ENCODE data around the gene DOK5.

Gene DOK5

DNA sequence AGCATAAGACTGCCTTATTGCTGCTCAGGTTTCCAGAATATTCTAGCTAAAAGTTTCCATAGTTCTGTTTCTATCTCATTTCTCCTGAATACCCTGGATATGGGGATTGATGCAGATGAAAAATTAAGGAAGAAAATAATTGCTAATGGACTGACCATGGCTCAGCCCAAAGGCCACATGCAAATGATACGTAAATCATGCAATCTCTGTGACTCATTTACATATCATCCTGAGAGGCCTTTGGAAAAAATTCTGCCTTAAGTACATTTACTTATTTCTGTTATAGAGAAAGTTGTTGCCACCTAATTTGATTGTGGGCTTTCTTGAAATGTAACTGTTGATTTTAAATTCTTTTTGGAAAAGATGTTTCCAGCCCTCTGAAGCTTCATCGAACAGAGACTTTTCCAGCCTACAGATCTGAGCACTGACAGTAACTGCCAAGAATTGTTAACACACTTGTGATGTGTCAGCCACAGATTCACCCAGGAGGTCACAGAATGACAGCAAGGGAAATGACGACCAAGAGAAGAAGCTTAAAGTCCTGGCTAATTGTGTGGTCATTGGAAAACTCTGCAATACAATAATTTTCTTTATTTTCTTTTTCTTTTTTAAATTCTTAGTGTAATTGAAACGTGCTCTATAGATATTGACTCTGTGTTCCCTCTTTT is 174.8 kb downstream of the DOK5 start:
- no peak for DNase-seq

DNA sequence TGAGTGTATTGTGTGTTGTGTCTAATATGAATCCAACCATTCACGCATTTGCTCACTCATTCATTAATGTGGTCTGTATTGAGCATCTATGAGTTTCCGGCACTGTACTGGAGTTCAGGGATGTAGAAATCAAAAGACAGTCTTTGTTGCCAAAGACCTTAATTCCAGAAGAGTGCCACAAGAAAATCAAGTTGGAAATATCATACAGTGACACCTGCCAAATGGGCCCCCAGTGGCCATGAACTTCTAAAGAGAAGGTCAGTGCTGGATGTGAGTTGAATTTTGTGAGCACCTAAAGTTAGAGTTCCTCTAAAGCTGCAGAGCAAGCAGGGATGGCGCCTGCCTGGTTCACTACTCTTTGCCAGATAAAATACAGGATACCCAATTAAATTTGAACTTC is 175.9 kb downstream of the DOK5 start:
- DNase-seq: no peak

GRCh38 chr20:54654450-54654849 is 179.1 kb downstream of the DOK5 start:
- no peak for DNase-seq

- DNase-seq: no peak
These were observed 182.0 kb downstream of the DOK5 start for GRCh38 chr20:54657268-54657826.

DNA sequence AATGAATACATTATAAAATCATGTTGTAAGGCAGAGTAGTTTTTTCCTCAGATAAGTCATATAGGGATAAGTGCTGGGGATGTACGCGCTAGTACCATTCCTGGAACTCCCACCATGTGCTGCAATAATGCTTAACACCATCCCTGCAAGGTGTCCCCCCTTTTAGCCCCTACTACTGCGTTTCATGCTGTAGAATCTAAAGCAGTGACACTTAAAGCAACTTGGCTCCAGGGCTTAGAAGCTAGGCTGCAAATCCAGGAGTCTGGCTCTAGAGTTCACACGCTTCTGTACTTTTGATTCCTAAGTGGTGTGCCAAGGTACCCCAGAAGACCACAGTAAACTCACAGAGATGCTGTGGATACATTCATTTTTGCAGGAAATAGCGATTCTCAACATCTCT is 183.1 kb downstream of the DOK5 start:
- DNase-seq: no peak

GRCh38 chr20:54661265-54661664 is 185.9 kb downstream of the DOK5 start:
- DNase-seq: no peak

DNA sequence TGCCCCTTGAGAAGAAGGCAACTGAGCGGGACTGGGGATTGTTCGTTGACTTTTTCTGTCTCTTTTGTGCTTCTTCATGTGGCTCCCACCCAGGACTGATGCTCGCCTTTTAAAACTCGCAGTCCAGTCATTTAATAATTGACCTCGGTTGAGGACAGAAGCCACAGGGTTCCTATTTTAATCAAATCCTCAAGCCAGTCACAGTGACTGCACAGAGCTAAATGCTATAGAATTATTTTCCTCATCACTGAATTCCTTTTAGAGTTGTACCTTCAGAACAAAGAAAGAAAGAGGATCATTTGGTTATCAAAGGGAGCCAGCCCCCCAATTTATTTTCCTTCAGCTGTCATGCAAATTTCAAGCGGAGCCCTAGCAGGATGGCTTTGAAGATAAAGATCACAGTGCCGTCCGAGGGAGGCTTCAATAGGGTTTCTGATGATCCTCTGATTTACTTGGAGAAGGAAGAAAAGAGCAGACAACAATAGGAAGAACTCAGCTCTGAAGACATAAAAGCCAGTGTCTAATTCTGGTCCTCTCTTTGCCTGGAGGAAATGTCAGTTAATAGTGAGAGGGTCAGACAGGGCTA is 186.6 kb downstream of the DOK5 start:
- DNase-seq: no peak

DNA sequence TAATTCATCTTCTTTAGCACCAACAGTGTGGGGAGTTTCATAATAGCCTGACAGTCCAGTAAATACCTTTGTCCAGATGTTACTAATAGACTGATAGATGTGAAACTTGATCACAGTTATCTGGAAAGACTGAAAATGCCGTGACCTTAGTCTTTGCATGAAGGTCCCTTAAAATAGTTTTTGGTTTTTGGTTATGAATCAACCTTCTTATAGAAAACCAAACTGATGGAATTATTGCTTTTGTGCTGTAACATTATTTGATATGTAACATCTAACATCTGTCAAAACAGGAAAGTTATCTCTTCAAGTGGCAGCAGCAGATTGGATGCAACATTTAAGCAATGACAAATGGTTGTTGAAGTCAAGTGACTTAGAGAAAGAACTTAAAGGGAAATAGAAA is 190.4 kb downstream of the DOK5 start:
- no peak for DNase-seq

GRCh38 chr20:54668271-54669039 is 193.1 kb downstream of the DOK5 start:
- DNase-seq: no peak

GRCh38 chr20:54669040-54669363 is 193.6 kb downstream of the DOK5 start:
- DNase-seq: no peak

- DNase-seq: no peak
These were observed 202.9 kb downstream of the DOK5 start for GRCh38 chr20:54678253-54678652.

DNA sequence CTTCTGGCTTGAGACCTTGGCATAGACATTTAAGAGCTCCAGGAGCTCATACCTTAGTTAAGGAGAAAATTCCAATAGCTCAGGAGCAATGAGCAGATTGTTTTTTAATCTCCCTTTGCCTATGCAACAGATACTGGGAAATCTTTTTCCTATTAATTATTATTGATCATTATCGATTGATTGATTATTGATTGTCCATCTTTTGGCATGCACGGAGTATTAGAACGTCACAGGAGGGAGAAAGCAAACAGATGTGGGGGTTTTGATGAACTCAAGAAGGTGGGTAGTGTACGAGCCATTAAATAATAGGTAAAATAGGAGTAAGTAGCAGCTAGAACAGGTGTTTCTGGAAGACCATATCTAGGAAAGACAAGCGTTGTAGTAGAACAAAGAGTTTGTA is 205.0 kb downstream of the DOK5 start:
- no peak for DNase-seq

GRCh38 chr20:54680872-54681619 is 205.7 kb downstream of the DOK5 start:
- no peak for DNase-seq

GRCh38 chr20:54681869-54682268 is 206.5 kb downstream of the DOK5 start:
- DNase-seq: no peak

DNA sequence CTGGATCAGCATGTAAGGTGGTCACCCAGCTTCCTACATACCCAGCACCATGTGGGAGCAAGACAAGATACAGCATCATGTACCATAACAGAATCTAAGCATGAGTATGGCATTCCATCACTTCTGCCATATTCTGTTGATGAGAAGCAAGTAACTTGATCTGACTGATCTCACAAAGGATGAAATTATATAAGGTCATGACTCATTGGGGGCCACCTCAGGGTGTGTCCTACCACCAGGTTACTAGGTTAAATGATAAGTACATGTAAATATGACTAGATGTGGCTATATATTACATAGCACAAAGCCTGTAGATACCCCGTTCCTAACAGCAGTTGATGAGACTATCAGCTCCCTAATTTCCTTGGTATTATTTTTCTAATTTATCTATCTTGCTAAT is 213.1 kb downstream of the DOK5 start:
- no peak for DNase-seq

DNA sequence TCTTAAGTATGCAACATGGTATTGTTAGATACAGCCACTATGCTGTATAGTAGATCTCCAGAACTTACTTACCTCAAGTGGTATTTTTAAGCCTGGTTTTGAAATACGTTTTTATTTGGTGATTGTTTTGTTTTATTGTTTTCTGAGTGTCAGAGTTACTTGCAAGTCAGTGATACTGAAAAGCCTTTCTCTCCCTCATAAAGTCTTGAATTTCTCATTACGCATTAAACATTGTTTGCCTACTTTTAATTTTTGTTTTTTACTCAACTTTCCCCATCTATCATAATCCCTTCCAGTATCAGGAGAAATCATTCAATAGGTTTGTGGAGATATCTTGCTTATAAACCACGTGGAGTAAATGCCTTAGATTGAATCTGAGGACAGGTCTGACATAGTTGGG is 214.9 kb downstream of the DOK5 start:
- no peak for DNase-seq

GRCh38 chr20:54691327-54691726 is 215.9 kb downstream of the DOK5 start:
- no peak for DNase-seq

DNA sequence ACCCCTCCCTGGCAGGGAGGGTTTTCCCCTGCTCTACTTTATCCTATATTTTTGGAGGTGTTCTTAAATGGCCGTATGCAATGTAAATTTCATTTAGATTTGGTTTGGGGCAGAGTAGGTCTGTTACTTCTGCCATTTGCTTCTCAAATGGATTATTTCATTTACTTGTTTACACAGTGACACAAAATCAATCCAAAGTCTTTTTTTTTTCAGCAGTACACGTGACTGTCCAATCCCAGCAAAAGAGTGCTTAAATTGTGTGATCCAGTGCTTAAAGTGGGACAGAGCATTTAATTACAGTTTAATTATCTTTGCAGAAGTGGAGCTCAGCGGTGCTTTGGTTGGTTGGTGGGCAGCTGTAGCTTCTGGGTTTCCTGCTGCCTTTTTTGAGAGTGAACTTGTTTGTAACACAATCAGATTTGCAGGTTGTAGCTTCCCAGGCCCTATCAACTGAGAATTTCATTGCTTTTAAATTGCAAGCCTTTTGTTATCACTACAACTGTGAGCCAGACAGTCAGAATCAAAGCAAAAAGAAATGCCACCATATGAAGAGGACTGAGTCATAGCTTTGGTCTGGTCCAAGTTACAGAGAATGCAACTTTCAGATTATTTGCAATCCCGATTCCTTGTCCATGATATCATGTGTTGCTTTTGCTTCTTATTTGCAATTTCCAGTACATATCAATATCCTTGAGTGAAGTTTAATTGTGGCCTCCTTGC is 216.9 kb downstream of the DOK5 start:
- DNase-seq: no peak

DNA sequence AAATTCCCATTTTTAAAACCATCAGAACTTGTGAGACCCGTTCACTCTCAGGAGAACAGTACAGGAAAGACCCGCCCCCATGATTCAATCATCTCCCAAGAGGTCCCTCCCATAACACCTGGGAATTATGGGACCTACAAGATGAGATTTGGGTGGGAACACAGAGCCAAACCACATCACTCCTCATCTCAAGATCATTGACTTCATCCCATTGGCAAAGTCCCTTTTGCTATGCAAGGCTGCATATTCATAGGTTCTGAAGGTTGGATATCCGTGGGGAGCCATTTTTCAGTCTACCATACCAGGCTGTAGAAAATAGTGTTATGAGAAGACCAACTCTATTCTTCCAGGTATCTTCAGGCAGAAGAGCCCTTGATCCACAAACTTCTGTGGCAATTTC is 219.1 kb downstream of the DOK5 start:
- no peak for DNase-seq

DNA sequence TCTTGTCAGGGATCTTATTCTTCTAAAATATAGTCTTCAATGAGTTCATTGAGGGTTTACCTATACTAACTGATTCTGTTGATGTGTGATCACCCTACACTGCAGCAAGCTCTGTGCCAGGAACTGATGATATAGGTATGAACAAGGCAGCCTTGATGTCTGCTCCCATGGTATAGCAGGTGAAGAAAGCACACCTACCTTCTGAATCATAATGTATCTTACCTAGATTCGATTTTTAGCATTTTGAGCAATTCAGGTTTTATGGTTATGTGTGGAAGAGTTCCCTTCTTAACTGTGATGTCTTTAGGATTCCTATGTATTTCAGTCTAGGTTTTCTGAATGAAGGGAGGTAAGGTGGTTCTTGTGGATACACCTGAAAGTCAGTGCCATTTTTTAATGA is 223.0 kb downstream of the DOK5 start:
- no peak for DNase-seq
